Measurements from ENCODE around the gene ZNHIT6. TPM values are rescaled to one million over a fixed set of nuclear protein-coding genes. Genes with fewer than 3 reads are reported as not detected.

The ZNHIT6 gene
- total RNA-seq, 4 donors from 2014 or later, result 13.6 to 31.2 (median 23.2) TPM

DNA sequence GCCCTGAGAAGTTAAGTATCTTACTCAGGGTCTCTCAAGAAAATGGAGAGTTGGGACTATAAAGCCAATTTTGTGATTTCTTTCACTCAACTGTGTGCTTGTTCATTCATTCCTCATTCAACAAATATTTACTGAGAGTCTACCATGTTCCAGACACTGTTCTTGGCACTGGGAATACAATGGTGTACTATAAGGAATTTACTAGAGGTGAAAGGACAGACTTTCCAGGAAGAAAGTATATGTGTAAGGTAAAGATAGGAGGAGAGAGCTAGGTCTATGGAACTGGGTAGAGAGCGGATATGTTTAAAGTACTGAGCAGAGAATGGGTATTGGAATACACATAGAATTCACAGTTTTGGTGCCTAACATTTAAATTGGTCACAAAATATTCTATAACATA, 42.3 kb downstream of the ZNHIT6 start:
- H3K27ac ChIP-seq, result no peak overlapping the region
- H3K9me3 ChIP-seq, result no peaks in the 10 kb centered on the region
- H3K27me3 ChIP-seq, result no peaks in the 10 kb centered on the region
- no peak overlapping the region for H3K4me3 ChIP-seq
- intact Hi-C loops (cut with DNase I; ENCODE audit: low total_unique reads), result loop anchor here (10.0 kb wide), 1 partner anchor 61 kb away; no protein-coding TSS in a partner anchor
- no peaks in the 10 kb centered on the region for H3K4me1 ChIP-seq
- H3K36me3 ChIP-seq, result no peaks in the 10 kb centered on the region
- no peak for DNase-seq
- TF ChIP-seq POLR2A (IDR thresholded peaks at IDR 0.05), result no peak
- TF ChIP-seq, protein P1, sequence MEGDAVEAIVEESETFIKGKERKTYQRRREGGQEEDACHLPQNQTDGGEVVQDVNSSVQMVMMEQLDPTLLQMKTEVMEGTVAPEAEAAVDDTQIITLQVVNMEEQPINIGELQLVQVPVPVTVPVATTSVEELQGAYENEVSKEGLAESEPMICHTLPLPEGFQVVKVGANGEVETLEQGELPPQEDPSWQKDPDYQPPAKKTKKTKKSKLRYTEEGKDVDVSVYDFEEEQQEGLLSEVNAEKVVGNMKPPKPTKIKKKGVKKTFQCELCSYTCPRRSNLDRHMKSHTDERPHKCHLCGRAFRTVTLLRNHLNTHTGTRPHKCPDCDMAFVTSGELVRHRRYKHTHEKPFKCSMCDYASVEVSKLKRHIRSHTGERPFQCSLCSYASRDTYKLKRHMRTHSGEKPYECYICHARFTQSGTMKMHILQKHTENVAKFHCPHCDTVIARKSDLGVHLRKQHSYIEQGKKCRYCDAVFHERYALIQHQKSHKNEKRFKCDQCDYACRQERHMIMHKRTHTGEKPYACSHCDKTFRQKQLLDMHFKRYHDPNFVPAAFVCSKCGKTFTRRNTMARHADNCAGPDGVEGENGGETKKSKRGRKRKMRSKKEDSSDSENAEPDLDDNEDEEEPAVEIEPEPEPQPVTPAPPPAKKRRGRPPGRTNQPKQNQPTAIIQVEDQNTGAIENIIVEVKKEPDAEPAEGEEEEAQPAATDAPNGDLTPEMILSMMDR (IDR thresholded peaks at IDR 0.05), result no peak

GRCh38 chr1:85663382-85663781, 44.9 kb downstream of the ZNHIT6 start:
- no peak overlapping the region for H3K27ac ChIP-seq
- H3K36me3 ChIP-seq, result no peaks in the 10 kb centered on the region
- no peak for TF ChIP-seq POLR2A (IDR thresholded peaks at IDR 0.05)
- TF ChIP-seq, protein P1 (IDR thresholded peaks at IDR 0.05), result no peak
- H3K4me1 ChIP-seq, result no peaks in the 10 kb centered on the region
- intact Hi-C loops (cut with DNase I; ENCODE audit: low total_unique reads), result loop anchor here (10.0 kb wide), 1 partner anchor 59 kb away; no protein-coding TSS in a partner anchor
- no peak overlapping the region for H3K4me3 ChIP-seq
- no peak for DNase-seq
- no peaks in the 10 kb centered on the region for H3K9me3 ChIP-seq
- H3K27me3 ChIP-seq, result no peaks in the 10 kb centered on the region

GRCh38 chr1:85661767-85662166, 46.5 kb downstream of the ZNHIT6 start:
- no peaks in the 10 kb centered on the region for H3K27me3 ChIP-seq
- no peak for DNase-seq
- no peaks in the 10 kb centered on the region for H3K4me1 ChIP-seq
- no peak overlapping the region for H3K27ac ChIP-seq
- no peaks in the 10 kb centered on the region for H3K9me3 ChIP-seq
- no peak overlapping the region for H3K4me3 ChIP-seq
- intact Hi-C loops (cut with DNase I; ENCODE audit: low total_unique reads), result loop anchor here (10.0 kb wide), 1 partner anchor 57 kb away; no protein-coding TSS in a partner anchor
- TF ChIP-seq POLR2A (IDR thresholded peaks at IDR 0.05), result no peak
- TF ChIP-seq, protein P1 (IDR thresholded peaks at IDR 0.05), result no peak
- H3K36me3 ChIP-seq, result no peaks in the 10 kb centered on the region

DNA sequence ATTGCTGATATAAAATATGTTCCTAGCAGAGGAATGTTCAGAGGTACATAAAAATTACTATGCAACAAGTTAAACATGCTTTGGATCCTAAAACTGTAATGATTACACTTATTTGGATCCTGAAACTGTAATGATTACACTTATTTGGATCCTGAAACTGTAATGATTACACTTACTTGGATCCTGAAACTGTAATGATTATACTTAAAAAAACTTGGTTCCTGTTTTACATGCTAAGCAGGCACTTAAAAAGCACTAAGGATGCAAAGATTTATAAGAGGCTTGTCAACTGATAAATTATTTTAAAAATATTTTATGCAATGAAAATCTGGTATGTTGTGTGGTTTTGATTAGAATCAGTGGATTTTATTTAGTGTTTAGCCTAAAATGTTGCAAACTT, 47.7 kb downstream of the ZNHIT6 start:
- Histone ChIP-seq H3K4me1 (no peaks in the 10 kb centered on the region), H3K4me3 (no peak overlapping the region), H3K27ac (no peak overlapping the region), H3K9me3 (no peaks in the 10 kb centered on the region), H3K27me3 (no peaks in the 10 kb centered on the region), H3K36me3 (no peaks in the 10 kb centered on the region)
- intact Hi-C loops (cut with DNase I; ENCODE audit: low total_unique reads), result loop anchor here (10.0 kb wide), 1 partner anchor 56 kb away; no protein-coding TSS in a partner anchor
- DNase-seq, result no peak
- no peak for TF ChIP-seq POLR2A (IDR thresholded peaks at IDR 0.05)
- TF ChIP-seq, protein P1 (IDR thresholded peaks at IDR 0.05), result no peak

GRCh38 chr1:85659174-85659573, 49.1 kb downstream of the ZNHIT6 start:
- intact Hi-C loops (cut with DNase I; ENCODE audit: low total_unique reads), result no loop called here
- Histone ChIP-seq H3K4me3 (no peak overlapping the region), H3K36me3 (no peaks in the 10 kb centered on the region), H3K9me3 (no peaks in the 10 kb centered on the region), H3K4me1 (no peaks in the 10 kb centered on the region), H3K27me3 (no peaks in the 10 kb centered on the region), H3K27ac (no peak overlapping the region)
- TF ChIP-seq, protein P1 (IDR thresholded peaks at IDR 0.05), result no peak
- no peak for TF ChIP-seq POLR2A (IDR thresholded peaks at IDR 0.05)
- DNase-seq, result no peak

Data from uterus (tissue), 4 donors.